K562 (cell line): ENCODE results near the gene SCFD2. TPM values are rescaled to one million over a fixed set of nuclear protein-coding genes. Genes with fewer than 3 reads are reported as not detected.

ENCODE experiments used
- EGR1 ChIP-seq: fragments of 450-650 bp; conservative IDR thresholded peaks from 2 replicates; pipeline ENCODE4 v1.6.1; 2017; ENCODE audit warnings: mild to moderate bottlenecking
- NCOA2 ChIP-seq, 2 experiments: fragments of 450-650 bp; IDR thresholded peaks; 2 replicates each; pipeline ENCODE4 v1.6.1; 2018; ENCODE audit warnings: mild to moderate bottlenecking in 2 of 2, moderate library complexity in 1 of 2; ENCODE audit not compliant: partially characterized antibody in 2 of 2
- NFRKB ChIP-seq: fragments of 450-650 bp; IDR thresholded peaks from 2 replicates; pipeline ENCODE4 v1.6.1; 2016; ENCODE audit warnings: low read depth
- SMAD3 ChIP-seq: fragments of 450-650 bp; formaldehyde crosslinking; conservative IDR thresholded peaks from 2 replicates; pipeline ENCODE4 v1.4.0; 2020; ENCODE audit warnings: mild to moderate bottlenecking
- SPI1 ChIP-seq: IDR thresholded peaks from 2 replicates; pipeline ENCODE4 v1.6.1; 2011; ENCODE audit warnings: low read depth, low read length, control low read depth, borderline replicate concordance
- TCF3 ChIP-seq: sonication (generic); formaldehyde crosslinking; IDR thresholded peaks from 2 replicates; pipeline ENCODE4 v1.4.0; 2020; ENCODE audit warnings: mild to moderate bottlenecking, missing genetic modification reagents
- TEAD4 ChIP-seq, 2 experiments: sonication (generic) in 1 of 2; formaldehyde crosslinking in 1 of 2; IDR thresholded peaks; 2 replicates each; pipeline versions ENCODE4 v1.6.1 to v1.8.0; 2012 to 2022; ENCODE audit warnings: borderline replicate concordance in 1 of 2, inconsistent platforms in 1 of 2, low read length in 1 of 2, mild to moderate bottlenecking in 1 of 2, missing genetic modification reagents in 1 of 2
- ZNF143 ChIP-seq: sonication (generic); formaldehyde crosslinking; IDR thresholded peaks from 2 replicates; pipeline ENCODE4 v1.9.0; 2022; ENCODE audit warnings: mild to moderate bottlenecking, missing genetic modification reagents
- ZNF354B ChIP-seq: fragments of 250-450 bp; sonication (Bioruptor Pico); IDR thresholded peaks from 2 replicates; pipeline ENCODE4 v1.4.0; 2020
- polyA plus RNA-seq, 8 experiments: library from polyadenylated mRNA; depleted of rRNA in 4 of 8; stranded (reverse) in 5 of 8; unstranded in 3 of 8; fragments of >200 nt; fragmentation: Nextera tagmentation in 2 of 8; fragmentation: Illumina TruSeq in 1 of 8; extraction: Ambion mirVana in 2 of 8; extraction: Trizol in 1 of 8; gene quantifications; 2 replicates each; pipeline versions ENCODE4 v1.2.1 to v1.2.3, GENCODE V29; 2011 to 2014; ENCODE audit warnings: inconsistent platforms in 1 of 8, missing spikeins in 1 of 8
- total RNA-seq, 7 experiments: library from RNA; depleted of rRNA in 6 of 7; stranded (reverse); fragments of >200 nt in 6 of 7; fragmentation: Illumina TruSeq in 2 of 7; extraction: Trizol in 2 of 7; gene quantifications; 2 replicates each; pipeline versions ENCODE4 v1.2.1 to v1.2.3, GENCODE V29; 2011 to 2021; ENCODE audit warnings: low replicate concordance in 1 of 7
- TF ChIP-seq, protein P1 (sequence below): fragments of 450-650 bp; IDR thresholded peaks from 2 replicates; pipeline ENCODE4 v1.6.1; 2017; ENCODE audit warnings: antibody characterized with exemption, mild to moderate bottlenecking
- TF ChIP-seq, protein P2 (sequence below), 2 experiments: fragments of 450-650 bp in 1 of 2; sonication (generic) in 1 of 2; formaldehyde crosslinking in 1 of 2; IDR thresholded peaks; 2 replicates each; pipeline versions ENCODE4 v1.7.1 to v1.9.0; 2016 to 2022; ENCODE audit warnings: inconsistent platforms in 1 of 2, mild to moderate bottlenecking in 1 of 2, missing genetic modification reagents in 1 of 2
- TF ChIP-seq, protein P3 (sequence below): fragments of 450-650 bp; IDR thresholded peaks from 2 replicates; pipeline ENCODE4 v1.6.1; 2016; ENCODE audit warnings: mild to moderate bottlenecking

The SCFD2 gene
- total and polyA plus RNA-seq, 9 of the 15 experiments (the other 6 are each of a cell fraction or from before 2014, with no cell fraction given) = 5.7 to 30.3 (median 22.8) TPM

DNA sequence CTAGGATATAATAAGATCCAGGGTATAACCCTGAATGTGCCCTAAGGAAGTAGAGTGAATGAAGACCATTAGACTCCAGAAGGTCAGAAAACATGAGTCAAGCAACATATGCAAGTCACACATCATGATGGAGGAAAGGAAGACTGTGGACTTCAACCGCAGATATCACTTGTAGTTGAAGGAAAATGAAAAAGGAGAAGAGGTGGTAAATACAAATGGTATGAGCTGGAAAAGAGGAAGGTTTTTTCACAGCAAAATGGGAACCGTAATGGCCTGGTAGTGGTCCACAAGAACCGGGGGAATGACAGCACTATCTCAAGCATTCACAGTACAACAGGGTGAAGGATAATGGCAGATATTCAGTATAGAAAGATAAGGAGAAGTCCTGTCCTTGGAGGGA, 5.2 kb upstream of the SCFD2 start (continued):
- TF ChIP-seq, protein P1, sequence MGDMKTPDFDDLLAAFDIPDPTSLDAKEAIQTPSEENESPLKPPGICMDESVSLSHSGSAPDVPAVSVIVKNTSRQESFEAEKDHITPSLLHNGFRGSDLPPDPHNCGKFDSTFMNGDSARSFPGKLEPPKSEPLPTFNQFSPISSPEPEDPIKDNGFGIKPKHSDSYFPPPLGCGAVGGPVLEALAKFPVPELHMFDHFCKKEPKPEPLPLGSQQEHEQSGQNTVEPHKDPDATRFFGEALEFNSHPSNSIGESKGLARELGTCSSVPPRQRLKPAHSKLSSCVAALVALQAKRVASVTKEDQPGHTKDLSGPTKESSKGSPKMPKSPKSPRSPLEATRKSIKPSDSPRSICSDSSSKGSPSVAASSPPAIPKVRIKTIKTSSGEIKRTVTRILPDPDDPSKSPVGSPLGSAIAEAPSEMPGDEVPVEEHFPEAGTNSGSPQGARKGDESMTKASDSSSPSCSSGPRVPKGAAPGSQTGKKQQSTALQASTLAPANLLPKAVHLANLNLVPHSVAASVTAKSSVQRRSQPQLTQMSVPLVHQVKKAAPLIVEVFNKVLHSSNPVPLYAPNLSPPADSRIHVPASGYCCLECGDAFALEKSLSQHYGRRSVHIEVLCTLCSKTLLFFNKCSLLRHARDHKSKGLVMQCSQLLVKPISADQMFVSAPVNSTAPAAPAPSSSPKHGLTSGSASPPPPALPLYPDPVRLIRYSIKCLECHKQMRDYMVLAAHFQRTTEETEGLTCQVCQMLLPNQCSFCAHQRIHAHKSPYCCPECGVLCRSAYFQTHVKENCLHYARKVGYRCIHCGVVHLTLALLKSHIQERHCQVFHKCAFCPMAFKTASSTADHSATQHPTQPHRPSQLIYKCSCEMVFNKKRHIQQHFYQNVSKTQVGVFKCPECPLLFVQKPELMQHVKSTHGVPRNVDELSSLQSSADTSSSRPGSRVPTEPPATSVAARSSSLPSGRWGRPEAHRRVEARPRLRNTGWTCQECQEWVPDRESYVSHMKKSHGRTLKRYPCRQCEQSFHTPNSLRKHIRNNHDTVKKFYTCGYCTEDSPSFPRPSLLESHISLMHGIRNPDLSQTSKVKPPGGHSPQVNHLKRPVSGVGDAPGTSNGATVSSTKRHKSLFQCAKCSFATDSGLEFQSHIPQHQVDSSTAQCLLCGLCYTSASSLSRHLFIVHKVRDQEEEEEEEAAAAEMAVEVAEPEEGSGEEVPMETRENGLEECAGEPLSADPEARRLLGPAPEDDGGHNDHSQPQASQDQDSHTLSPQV = peak; percentile 44; the same call in 1 of the 2 replicates
- TF ChIP-seq, protein P2, sequence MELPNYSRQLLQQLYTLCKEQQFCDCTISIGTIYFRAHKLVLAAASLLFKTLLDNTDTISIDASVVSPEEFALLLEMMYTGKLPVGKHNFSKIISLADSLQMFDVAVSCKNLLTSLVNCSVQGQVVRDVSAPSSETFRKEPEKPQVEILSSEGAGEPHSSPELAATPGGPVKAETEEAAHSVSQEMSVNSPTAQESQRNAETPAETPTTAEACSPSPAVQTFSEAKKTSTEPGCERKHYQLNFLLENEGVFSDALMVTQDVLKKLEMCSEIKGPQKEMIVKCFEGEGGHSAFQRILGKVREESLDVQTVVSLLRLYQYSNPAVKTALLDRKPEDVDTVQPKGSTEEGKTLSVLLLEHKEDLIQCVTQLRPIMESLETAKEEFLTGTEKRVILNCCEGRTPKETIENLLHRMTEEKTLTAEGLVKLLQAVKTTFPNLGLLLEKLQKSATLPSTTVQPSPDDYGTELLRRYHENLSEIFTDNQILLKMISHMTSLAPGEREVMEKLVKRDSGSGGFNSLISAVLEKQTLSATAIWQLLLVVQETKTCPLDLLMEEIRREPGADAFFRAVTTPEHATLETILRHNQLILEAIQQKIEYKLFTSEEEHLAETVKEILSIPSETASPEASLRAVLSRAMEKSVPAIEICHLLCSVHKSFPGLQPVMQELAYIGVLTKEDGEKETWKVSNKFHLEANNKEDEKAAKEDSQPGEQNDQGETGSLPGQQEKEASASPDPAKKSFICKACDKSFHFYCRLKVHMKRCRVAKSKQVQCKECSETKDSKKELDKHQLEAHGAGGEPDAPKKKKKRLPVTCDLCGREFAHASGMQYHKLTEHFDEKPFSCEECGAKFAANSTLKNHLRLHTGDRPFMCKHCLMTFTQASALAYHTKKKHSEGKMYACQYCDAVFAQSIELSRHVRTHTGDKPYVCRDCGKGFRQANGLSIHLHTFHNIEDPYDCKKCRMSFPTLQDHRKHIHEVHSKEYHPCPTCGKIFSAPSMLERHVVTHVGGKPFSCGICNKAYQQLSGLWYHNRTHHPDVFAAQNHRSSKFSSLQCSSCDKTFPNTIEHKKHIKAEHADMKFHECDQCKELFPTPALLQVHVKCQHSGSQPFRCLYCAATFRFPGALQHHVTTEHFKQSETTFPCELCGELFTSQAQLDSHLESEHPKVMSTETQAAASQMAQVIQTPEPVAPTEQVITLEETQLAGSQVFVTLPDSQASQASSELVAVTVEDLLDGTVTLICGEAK (IDR thresholded peaks at IDR 0.05) = no peak
- TF ChIP-seq, protein P2 (CRISPR knock-in tag; IDR thresholded peaks at IDR 0.05) = no peak
- TF ChIP-seq, protein P3, sequence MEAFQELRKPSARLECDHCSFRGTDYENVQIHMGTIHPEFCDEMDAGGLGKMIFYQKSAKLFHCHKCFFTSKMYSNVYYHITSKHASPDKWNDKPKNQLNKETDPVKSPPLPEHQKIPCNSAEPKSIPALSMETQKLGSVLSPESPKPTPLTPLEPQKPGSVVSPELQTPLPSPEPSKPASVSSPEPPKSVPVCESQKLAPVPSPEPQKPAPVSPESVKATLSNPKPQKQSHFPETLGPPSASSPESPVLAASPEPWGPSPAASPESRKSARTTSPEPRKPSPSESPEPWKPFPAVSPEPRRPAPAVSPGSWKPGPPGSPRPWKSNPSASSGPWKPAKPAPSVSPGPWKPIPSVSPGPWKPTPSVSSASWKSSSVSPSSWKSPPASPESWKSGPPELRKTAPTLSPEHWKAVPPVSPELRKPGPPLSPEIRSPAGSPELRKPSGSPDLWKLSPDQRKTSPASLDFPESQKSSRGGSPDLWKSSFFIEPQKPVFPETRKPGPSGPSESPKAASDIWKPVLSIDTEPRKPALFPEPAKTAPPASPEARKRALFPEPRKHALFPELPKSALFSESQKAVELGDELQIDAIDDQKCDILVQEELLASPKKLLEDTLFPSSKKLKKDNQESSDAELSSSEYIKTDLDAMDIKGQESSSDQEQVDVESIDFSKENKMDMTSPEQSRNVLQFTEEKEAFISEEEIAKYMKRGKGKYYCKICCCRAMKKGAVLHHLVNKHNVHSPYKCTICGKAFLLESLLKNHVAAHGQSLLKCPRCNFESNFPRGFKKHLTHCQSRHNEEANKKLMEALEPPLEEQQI = no peak
- TF ChIP-seq EGR1 (no peak), SPI1 (peak; percentile 41; the same call in 1 of the 2 replicates), ZNF354B (CRISPR knock-in tag) (no peak), TEAD4 (IDR thresholded peaks at IDR 0.05; ENCODE audit: low read length) (peak; percentile 10; the same call in 1 of the 2 replicates), TEAD4 (CRISPR knock-in tag; IDR thresholded peaks at IDR 0.05; ENCODE audit: borderline replicate concordance) (no peak), ZNF143 (no peak), TCF3 (CRISPR knock-in tag) (peak; percentile 13; the same call in 1 of the 2 replicates), NCOA2 (IDR thresholded peaks at IDR 0.05; ENCODE audit: partially characterized antibody in 2 of 2) (no peak), NFRKB (0 out of 2 replicates have a peak, but pooled peaks have one; percentile 20), SMAD3 (no peak)
